HG02885 (cell line): ENCODE data around the gene IGLON5.

Experiments used
- ATAC-seq: cut with Tn5 transposase; IDR thresholded peaks from one replicate; pipeline ENCODE4 v1.9.1; 2021; ENCODE audit warnings: mild to moderate bottlenecking; ENCODE audit not compliant: unreplicated experiment, poor library complexity

The IGLON5 gene

DNA sequence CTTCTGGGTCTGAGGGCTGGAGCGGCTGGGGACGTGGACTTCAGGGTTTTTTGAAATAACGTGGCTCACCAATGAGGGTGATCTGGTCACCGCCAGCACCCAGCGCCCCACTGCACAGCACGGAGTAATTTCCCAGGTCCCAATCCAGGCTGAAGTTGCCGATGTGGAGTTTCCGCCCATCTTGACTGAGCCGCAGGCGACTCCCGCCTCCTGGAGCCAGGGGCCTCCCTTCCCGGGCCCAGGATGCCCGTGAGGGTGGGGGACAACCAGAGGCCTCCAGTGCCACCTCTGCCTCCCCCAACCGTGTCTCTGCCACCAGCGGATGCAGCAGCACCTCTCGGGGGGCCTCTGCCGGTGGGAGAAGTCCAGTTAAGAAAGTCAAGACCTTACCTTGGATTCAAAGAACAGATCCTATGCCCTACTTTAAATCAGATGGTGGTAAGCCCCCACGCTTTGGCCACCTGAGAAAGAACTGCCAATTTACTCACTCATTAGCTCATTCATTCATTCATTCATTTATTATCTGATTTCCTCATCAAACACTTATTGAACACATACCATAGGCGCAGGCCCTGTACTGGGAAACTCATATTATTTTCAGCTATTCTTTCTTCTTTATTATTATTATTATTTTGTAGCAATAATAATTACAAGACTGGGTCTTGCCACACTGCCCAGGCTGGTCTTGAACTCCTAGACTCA, 26.6 kb downstream of the IGLON5 start:
- ATAC-seq, result no peak

- ATAC-seq, result peak; percentile 69
Observed at GRCh38 chr19:51338563-51339312, 27.3 kb downstream of the IGLON5 start.

DNA sequence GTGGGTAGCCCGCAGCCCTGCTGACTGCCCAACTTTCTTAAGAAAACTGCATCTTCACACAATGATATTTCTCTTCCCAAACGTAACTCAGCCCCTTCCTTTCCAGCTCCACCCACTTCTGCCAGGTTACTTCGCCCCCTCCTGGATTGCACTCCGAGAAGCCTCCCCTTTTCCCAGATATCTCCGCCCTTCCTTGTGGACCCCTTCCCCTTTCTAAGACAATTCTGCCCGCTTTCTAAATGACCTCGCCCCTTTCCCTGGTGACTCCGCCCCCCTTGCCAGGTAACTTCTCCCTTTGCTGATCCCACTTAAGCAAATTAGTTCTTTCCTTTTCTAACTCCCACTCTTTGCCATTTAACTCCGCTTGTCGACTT, 27.9 kb downstream of the IGLON5 start:
- ATAC-seq, result no peak

DNA sequence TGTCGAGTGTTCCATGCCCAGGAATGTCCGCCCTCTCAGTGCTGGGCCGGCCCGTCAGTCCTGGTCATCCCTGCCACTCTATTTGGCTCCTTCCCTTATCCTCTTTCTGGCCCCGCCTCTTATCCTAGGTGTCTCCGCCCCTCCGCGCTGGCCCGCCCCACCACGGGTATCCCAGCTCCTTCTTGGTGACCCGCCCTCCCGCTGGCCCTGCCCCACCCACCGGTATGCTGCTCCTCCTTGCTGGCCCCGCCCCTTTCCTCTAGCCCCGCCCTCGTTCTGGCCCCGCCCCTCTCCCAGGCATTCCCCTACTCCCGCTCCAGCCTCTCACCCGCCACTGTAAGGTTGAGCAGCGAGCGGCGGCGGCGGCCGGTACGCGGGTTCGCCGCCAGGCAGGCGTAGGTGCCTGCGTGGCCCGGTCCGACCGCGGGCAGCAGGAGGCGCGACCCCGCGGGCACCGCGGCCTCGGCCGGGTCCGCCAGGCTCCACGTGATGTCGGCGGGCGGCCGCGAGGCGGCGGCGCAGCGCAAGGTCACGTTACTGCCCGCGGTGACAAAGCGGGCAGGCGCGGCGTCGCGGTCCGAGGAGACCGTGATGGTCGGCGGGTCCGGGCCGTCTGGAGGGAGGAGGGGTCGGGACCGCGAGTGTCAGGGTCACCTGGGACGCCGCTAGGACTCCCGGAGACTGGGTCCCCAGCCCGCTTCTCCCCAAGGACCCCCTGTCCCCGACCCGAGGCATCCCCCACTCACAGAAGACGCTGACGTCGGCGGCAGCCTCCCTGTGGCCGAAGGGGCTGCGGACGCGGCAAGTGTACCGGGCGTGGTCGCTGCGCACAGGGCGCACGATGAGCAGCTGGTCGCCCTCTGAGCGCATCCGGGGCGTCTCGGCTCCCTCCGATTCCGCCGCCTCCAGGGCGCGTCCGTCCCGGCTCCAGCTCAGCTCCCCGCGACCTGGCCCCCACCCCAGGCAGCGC, 28.5 kb downstream of the IGLON5 start:
- peak; percentile 71 for ATAC-seq

- ATAC-seq, result no peak
Observed at GRCh38 chr19:51341066-51341465, 29.6 kb downstream of the IGLON5 start.

- ATAC-seq, result no peak
Observed at GRCh38 chr19:51341976-51342580, 30.6 kb downstream of the IGLON5 start, which contains the start of gene VSIG10L. Gene VSIG10L (minus strand): TSS chr19:51342139. CDS start chr19:51342124, 15 bp downstream.

GRCh38 chr19:51342631-51343569, 31.5 kb downstream of the IGLON5 start:
- no peak for ATAC-seq

- no peak for ATAC-seq
Observed at GRCh38 chr19:51345076-51345620, 33.7 kb downstream of the IGLON5 start.

GRCh38 chr19:51346742-51347141, 35.3 kb downstream of the IGLON5 start:
- no peak for ATAC-seq

- ATAC-seq, result no peak
Observed at GRCh38 chr19:51347209-51347928, 35.9 kb downstream of the IGLON5 start.

DNA sequence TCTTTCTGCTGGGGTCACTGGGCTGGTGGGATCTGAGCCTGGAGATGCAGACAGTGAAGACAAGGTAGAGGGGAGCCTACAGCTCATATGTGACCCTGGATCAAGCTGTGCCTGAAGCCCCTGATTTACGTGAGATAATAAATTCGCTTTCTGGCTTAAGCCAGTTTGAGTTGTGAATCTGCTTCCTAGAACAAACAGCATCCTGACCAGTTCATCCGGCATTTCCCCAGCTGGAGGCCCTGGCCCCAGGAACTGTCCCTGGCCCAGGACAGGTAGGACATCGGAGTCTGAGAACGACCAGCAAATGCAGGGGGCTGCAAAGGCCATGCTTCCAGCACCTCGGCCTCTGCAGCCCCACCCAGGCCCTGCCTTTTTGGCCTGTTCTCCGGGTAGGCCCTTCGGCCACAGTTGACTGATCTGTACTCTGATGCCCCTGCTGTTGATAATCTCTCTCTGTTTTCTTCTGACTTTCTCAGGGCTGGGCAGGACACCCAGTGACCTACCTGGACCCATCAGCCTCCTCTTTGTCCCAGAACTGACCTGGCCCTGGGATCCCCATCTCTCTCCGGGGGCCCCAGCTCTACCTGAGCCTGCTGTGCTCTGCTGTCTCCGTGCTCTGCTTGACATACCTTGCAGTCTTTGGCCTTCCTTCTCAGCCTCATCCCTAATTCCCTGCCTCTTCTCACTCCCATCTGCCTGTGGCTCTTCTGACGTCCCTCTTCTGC, 40.0 kb downstream of the IGLON5 start:
- no peak for ATAC-seq

DNA sequence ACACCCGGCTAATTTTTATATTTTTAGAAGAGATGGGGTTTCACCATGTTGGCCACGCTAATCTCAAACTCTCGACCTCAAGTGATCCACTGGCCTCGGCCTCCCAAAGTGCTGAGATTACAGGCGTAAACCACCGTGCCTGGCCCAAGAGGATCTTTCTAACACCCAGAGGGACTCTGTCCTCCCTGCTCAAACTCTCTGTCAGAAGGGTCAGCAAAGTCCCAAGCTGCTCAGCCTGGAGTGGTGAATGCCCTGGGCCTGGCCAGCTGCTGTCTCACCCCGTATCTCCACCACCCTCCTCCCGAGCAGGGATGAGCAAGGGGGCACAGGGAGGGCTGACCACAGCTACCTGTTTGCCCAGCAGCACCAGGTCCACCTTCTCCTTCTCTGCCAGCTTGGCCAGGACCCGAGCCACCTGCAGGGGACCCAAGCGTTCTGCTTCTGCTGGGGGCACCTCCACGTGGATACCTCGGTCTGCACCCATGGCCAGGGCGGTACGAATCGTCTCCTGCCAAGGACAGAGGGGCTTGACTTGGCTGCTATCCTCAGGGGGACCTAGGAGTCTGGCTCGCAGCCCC, 41.4 kb downstream of the IGLON5 start:
- ATAC-seq, result no peak

- ATAC-seq, result no peak
Observed at GRCh38 chr19:51354103-51354741, 42.8 kb downstream of the IGLON5 start.

DNA sequence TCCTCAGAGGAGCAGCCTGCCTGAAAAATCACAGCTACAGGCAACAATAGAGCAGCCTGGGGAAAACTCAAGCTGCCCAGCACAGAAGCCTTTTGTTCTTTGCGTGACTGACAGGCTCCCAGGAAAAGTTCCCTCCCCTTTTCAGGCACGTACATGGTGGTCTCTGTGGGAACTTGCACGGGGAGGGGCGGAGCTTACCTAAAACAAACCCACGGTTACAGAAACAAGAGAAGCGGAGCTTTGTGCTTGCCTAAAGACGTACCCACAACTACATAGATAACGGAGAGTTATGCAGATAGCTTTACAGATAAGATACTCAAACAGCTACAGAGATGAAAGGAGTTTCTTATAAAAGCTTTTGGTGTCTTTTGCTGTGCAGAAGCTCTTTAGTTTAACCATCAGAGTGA, 43.3 kb downstream of the IGLON5 start:
- ATAC-seq, result no peak

GRCh38 chr19:51356159-51356801, 44.8 kb downstream of the IGLON5 start:
- ATAC-seq, result no peak

DNA sequence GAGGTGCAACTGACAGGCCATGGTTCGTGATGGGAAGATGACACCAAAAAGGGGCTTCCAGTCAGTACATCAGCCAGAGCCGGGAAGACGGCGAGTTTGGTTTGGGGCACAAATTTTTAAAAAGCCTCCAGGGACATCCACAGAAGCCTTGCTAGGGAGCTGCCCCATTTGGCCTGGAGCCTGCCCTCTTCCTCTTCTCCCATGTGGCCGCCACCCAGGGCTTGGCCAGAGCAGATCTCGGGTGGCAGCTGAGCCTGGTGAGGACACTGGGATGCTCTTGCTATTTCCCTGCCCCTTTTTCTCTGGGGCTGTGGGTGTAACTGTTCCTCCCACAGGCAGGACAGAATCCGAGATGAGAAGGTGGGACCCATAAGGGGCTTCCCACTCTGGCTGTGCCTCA, 46.5 kb downstream of the IGLON5 start:
- no peak for ATAC-seq
